ENCODE results near the gene MAT2A. TPM values are rescaled to one million over a fixed set of nuclear protein-coding genes. Genes with fewer than 3 reads are reported as not detected.
A peak's percentile ranks its signal among the peaks of the same experiment; 100 is the strongest.

MAT2A gene
- total and polyA plus RNA-seq, 12 donors, result 81.7 to 460 (median 122) TPM

- no peak for DNase-seq
These were observed 7.4 kb upstream of the MAT2A start for GRCh38 chr2:85531589-85531988.

GRCh38 chr2:85534099-85534498 is 4.9 kb upstream of the MAT2A start:
- Histone ChIP-seq H3K27me3 (no peaks in the 10 kb centered on the region), H3K36me3 (no peaks in the 10 kb centered on the region), H3K9me3 (no peaks in the 10 kb centered on the region), H3K4me1 (peaks cover 5 to 24% (median 14%) of the 10 kb centered on the region in 9 donors), H3K4me3 (no peak overlapping the region), H3K27ac (no peak overlapping the region)
- no peak for ATAC-seq
- TF ChIP-seq CTCF (IDR thresholded peaks at IDR 0.05), result no peak
- intact Hi-C loops (cut with DNase I), result no loop called here
- DNase-seq, result no peak
- WGBS, 2 donors, result 81 to 92% methylated on average over 3 of the region's 3 CpGs

More at GRCh38 chr2:85531589-85531988, 7.4 kb upstream of the MAT2A start:
- 70 to 74% methylated on average over 2 of the region's 2 CpGs for WGBS, 2 donors
- no peak for TF ChIP-seq CTCF (IDR thresholded peaks at IDR 0.05)
- no peak for ATAC-seq
- H3K9me3 ChIP-seq, result no peaks in the 10 kb centered on the region
- H3K4me3 ChIP-seq, result no peak overlapping the region
- no peaks in the 10 kb centered on the region for H3K36me3 ChIP-seq
- no peak overlapping the region for H3K27ac ChIP-seq
- peaks cover 0 to 11% (median 0%) of the 10 kb centered on the region in 9 donors for H3K4me1 ChIP-seq
- H3K27me3 ChIP-seq, result no peaks in the 10 kb centered on the region
- intact Hi-C loops (cut with DNase I), result no loop called here

- ATAC-seq (no peak), DNase-seq (no peak)
- Histone ChIP-seq H3K9me3 (no peaks in the 10 kb centered on the region), H3K27me3 (no peaks in the 10 kb centered on the region), H3K27ac (no peak overlapping the region), H3K36me3 (no peaks in the 10 kb centered on the region), H3K4me1 (peaks cover 5 to 24% (median 14%) of the 10 kb centered on the region in 9 donors), H3K4me3 (no peak overlapping the region)
- 77 to 78% methylated on average over 3 of the region's 3 CpGs for WGBS, 2 donors
- intact Hi-C loops (cut with DNase I), result loop anchor here in 6 of 10 donors (5.0 kb wide), 4 partner anchors 33 to 178 kb away; no protein-coding TSS in a partner anchor
- TF ChIP-seq CTCF (IDR thresholded peaks at IDR 0.05), result no peak
These were observed 4.1 kb upstream of the MAT2A start for GRCh38 chr2:85534881-85535280.

GRCh38 chr2:85536479-85536878 is 2.5 kb upstream of the MAT2A start:
- WGBS, 2 donors, result 86 to 89% methylated on average over 3 of the region's 3 CpGs
- H3K4me3 ChIP-seq, result no peak overlapping the region
- DNase-seq, result no peak
- ATAC-seq, result no peak
- no peaks in the 10 kb centered on the region for H3K27me3 ChIP-seq
- H3K27ac ChIP-seq, result peak overlapping the region in 6 of 10 donors; percentile 8 to 100 (median 99)
- no peak for TF ChIP-seq CTCF (IDR thresholded peaks at IDR 0.05)
- H3K4me1 ChIP-seq, result peaks cover 13 to 36% (median 27%) of the 10 kb centered on the region in 9 donors
- intact Hi-C loops (cut with DNase I), result loop anchor here in 6 of 10 donors (2.0 to 5.0 kb wide), 5 partner anchors 34 to 179 kb away; no protein-coding TSS in a partner anchor
- H3K36me3 ChIP-seq, result peaks cover 0 to 12% (median 6%) of the 10 kb centered on the region in 9 donors
- no peaks in the 10 kb centered on the region for H3K9me3 ChIP-seq
